GM18873 (cell line): ENCODE results near the gene TLR6.
A peak's percentile ranks its signal among the peaks of the same experiment; 100 is the strongest.
"Not testable (repeated sequence)": the region's sequence is repeated elsewhere in the genome, so short reads cannot be mapped to it uniquely, and the experiment has no call there.

ENCODE experiments used
- ATAC-seq: cut with Tn5 transposase; IDR thresholded peaks from one replicate; pipeline ENCODE4 v1.9.1; 2021; ENCODE audit warnings: mild to moderate bottlenecking, moderate library complexity, moderate number of reproducible peaks; ENCODE audit not compliant: unreplicated experiment, low FRiP score

Gene TLR6

GRCh38 chr4:38829237-38829636 lies 27.4 kb downstream of the TLR6 start:
- no peak for ATAC-seq

GRCh38 chr4:38823766-38824165 lies 32.9 kb downstream of the TLR6 start:
- ATAC-seq = no peak

- ATAC-seq = no peak
Measured at GRCh38 chr4:38822748-38823303, 33.8 kb downstream of the TLR6 start.

GRCh38 chr4:38821739-38822138 lies 34.9 kb downstream of the TLR6 start:
- ATAC-seq = no peak

GRCh38 chr4:38820329-38821061 lies 36.1 kb downstream of the TLR6 start:
- peak; percentile 50 for ATAC-seq

GRCh38 chr4:38819569-38819968 lies 37.0 kb downstream of the TLR6 start:
- no peak for ATAC-seq

- no peak for ATAC-seq
Measured at GRCh38 chr4:38818441-38818976, 38.1 kb downstream of the TLR6 start.

- no peak for ATAC-seq
Measured at GRCh38 chr4:38815885-38816782, 40.5 kb downstream of the TLR6 start.

- no peak for ATAC-seq
Measured at GRCh38 chr4:38814386-38814785, 42.2 kb downstream of the TLR6 start.

GRCh38 chr4:38811297-38811696 lies 45.3 kb downstream of the TLR6 start:
- no peak for ATAC-seq

- ATAC-seq = not testable (repeated sequence)
Measured at GRCh38 chr4:38807462-38807861, 49.2 kb downstream of the TLR6 start.

GRCh38 chr4:38806251-38806650 lies 50.4 kb downstream of the TLR6 start:
- not testable (repeated sequence) for ATAC-seq

GRCh38 chr4:38805530-38806145 lies 51.0 kb downstream of the TLR6 start:
- peak; percentile 90 for ATAC-seq

GRCh38 chr4:38804654-38805295 lies 51.8 kb downstream of the TLR6 start, which contains the start of gene TLR1:
Gene TLR1 (minus strand): TSS chr4:38804791. CDS start chr4:38798831, 5,960 bp downstream.
- no peak for ATAC-seq

GRCh38 chr4:38803833-38804653 lies 52.6 kb downstream of the TLR6 start:
- ATAC-seq = peak; percentile 49

GRCh38 chr4:38802561-38803355 lies 53.9 kb downstream of the TLR6 start:
- no peak for ATAC-seq

GRCh38 chr4:38800961-38801450 lies 55.6 kb downstream of the TLR6 start:
- no peak for ATAC-seq

- no peak for ATAC-seq
Measured at GRCh38 chr4:38800366-38800765, 56.3 kb downstream of the TLR6 start.
